Urothelium cell line (cell line): Measurements from ENCODE around the gene LCP1.

Source experiments
- DNase-seq: peaks from one replicate; pipeline ENCODE4 v3.0.0; 2011; ENCODE audit warnings: low spot score, mixed read lengths
- FAIRE-seq: peaks from 2 replicates; lab custom pipeline; 2011; peaks lifted over from hg19 to GRCh38; lab: Jason Lieb, UNC

Gene LCP1

DNA sequence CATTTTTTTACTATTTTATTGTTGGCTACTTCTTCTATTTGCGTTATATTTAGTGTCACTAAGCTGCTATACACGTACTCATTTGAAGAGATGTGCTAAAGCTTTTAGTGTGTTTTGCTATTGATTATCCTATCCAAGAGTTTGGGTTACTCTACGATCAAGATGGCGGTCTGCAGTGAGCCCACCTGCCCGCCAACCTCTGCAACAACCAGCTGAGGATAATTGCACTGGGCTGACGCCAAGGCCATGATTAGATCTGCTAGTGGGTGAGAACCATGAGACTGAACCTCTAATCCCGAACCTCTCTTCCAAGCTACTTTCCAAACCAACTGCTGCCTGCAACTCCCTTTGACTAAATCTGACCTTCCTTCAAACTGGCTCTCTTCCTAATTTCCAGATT, 78.9 kb downstream of the LCP1 start:
- DNase-seq, result no peak
- no peak for FAIRE-seq

DNA sequence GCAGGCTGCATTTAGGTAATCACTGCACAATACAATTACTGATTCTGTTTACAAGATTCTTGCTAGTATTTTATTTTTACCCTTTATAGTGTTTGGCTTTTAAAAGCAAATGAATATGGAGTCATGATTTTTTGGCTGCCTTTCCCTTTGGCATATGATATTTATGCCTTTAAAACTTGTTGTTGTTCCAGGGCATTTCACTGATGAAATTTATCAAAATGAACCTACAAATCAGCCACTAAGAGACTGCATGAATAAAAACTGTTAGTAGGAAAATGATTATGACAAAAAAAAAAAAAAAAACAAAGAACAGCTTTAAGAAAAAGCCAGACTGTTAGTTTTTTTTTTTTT, 79.7 kb downstream of the LCP1 start:
- no peak for FAIRE-seq
- DNase-seq, result no peak

DNA sequence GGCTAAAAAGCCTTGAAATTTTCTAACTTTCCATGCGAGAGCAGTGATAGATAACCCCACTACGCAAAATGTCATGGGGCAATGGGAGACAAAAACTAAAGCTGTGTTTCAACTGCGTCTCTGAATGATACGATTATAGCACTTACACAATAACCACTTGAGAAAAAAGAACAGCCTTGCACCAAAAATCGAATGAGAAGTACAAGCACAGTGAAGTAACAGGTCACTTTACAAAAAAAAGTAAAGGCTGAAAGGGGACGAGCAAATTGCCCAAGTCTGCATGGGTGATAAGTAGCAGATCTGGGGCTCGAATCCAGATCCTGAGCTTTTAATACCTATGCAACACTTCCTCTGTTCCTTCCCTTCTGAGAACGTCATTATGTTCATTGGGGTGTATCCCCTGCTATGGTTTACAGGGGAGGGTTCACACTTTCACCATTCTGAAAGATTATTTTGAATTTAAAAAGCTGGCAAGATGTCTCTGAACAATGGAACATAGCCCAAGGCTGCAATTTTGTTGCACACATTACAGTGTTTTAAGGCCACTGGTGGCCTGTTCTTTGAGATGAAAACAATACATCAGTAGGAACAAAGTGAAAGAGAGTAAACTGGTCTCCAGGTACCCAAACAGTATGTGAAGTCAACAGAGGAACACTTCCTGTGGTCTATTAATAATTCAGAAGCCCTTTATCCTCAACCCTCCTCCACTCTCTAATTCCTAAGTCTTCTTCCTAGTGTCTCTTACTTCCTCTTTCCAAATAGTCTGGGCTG, 80.3 kb downstream of the LCP1 start:
- FAIRE-seq (no peak), DNase-seq (no peak)

DNA sequence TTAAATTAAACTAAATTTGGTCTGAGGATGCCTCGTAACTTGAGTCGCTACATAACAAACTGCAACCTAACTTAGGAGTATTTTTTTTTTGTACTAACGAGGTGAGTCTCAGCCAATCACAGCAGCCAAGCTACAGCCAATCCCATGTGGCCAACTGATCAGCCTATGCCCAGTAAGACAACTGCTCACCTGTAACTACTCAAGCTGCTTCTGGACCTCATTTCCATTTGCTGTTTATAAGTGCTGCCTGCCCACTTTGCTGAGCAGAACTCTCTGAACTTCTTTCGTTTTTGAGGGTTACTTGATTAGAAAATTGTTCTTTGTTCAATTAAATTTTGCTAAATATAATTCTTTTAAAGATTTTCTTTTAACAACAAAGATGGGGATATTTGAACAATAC, 81.0 kb downstream of the LCP1 start:
- FAIRE-seq (no peak), DNase-seq (no peak)

DNA sequence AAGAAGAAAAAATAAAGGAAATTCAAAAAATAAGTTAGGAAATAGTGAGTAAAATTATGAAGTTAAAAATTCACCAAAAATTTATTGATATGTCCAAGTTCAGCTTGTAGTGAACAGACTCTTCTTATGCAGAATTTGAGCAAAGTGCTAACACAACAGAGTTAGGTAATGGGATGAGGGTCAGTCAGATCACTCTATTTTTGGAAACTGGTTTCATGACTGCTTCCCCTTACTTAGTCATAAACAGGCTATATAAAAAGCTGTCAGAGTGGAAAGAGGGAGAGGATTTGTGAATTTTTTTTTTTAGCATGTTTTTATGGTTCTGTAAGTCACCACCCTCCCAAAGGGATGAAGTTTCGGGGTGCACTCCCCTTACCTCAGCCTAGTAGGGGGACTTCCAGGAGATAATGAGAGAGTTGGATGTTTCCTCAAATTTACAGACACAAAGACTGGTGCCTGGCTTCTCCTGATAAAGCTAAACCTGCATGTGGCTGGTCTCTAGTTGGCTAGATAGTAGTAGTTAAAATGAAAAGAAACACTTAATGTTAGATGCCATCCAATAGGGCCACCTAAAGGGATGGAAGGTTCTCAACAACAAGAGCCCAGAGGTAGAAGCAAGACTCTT, 81.7 kb downstream of the LCP1 start:
- DNase-seq (no peak), FAIRE-seq (no peak)

DNA sequence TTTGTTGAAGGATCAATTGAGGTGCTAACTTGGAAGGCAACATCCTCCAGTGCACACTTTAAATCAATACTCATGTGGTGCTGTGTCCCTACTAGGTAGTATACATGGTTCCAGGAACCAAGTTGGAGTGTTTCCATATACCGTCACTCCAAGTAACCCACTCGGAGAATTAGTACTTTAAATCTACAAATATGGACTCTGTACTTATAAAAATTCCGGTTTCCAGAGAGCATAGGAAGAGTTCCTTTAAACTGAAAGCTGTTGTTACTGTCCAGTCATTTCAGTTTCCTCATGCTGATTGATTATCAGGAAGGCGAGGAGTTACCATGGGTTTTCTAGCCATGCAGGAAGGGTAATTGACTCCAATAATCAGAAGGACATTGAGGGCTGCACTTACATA, 84.3 kb downstream of the LCP1 start:
- DNase-seq (no peak), FAIRE-seq (no peak)

DNA sequence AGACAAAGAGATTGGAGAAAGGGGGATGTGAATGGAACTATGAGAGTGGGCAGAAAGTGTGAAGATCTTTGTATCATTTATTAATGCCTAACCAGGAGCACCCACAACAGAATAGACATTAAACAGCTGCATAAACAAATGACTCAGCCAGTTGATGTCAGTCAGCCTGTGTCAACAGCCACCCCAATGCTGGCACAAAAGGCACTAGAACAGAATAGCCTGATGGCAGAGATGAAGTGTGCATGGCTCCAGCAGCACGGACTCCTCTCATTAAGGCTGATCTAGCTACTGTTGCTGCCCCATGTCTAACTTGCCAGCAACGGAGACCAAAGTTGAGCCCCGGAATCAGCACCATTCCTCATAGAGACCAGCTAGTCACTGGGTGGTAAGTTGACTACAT, 85.0 kb downstream of the LCP1 start:
- FAIRE-seq, result no peak
- no peak for DNase-seq

DNA sequence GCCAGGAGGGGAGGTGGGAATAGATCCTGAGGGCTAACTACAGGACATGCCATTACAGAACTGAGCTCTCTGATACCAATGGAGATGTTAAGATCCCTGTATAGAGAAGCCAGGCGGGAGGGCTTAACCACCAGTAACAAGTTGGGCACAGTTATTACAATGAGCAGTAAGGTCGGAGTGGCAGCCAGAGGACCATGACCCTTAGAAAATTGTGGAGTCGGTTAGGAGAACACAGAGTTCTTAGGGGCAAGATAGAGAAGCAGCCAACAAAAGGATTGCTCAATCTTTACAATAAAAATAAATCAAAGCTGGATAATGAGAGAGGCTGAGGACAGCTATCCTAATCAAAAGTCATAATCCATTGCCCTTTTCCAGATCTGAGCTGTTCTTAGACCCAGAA, 87.5 kb downstream of the LCP1 start:
- no peak for FAIRE-seq
- DNase-seq, result no peak

DNA sequence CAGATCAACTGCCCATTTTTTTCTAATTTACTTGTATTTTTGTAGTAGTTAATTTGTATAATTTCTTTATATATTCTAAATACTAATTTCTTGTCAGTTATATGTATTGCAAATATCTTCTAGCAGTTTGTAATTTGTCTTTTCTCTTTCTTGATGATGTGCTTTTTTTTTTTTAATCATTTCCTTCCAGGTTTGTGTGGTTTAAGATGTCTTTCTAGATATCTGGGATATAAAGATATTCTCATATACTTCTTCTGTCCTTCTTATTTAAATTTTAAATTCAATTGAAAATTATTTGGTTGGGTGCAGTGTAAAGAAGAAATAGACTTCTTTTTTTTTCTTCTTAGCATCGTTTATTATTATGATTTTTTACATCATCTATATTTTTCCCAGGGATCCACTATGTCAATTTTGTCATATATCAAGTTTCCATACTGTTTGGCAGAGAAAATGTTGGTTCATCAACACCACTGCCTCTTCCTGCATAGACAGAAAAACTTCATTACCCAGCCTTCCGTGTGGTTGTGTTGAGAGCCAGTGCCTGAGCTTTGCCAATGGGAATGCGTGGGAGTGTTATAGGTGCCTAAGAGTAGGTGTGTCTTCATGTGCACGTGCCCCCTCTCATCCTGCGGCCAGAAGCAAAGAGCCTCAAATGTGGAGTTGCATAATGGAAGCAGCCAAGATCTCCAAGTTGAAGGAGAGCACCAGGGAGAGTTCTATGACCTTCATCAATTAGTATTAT, 93.0 kb downstream of the LCP1 start:
- FAIRE-seq (no peak), DNase-seq (no peak)

DNA sequence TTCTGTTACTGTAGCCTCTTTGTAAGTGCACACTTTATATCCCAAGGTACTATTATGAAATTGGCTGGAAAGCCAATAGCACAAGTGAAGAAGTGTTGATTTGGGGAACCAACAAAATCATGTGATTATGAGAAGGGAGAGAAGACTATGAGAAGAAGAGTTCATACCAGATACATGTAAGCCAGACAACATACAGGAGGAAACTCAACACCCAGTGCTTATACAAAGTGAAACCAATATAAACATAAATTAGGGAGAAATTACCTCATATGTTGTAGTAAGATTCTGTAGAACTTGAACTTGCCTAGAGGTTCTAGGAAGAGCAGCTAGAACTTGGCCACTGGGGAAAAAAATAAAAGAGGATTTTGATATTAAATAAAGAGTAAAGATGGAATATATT, 94.5 kb downstream of the LCP1 start:
- DNase-seq (no peak), FAIRE-seq (no peak)

DNA sequence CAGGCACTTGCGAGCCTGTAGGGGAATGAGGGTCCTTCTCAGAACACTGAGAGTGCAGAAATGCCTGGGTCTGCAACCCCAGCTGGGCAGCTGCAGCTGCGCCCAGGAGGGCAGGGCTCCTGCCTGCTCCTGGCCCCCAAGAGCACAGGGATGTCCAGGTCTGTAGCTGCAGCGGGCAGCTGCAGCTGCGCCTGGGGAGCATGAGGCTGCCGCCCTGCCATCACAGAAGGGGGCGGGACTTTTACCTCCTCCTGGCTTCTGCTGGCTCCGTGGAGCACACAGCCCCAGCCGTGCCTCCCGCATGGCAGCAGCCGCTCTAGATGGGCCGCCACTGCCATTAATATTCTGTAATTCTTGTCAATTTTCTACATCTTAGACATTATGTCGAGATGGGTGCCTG, 95.0 kb downstream of the LCP1 start:
- DNase-seq, result no peak
- FAIRE-seq, result no peak

DNA sequence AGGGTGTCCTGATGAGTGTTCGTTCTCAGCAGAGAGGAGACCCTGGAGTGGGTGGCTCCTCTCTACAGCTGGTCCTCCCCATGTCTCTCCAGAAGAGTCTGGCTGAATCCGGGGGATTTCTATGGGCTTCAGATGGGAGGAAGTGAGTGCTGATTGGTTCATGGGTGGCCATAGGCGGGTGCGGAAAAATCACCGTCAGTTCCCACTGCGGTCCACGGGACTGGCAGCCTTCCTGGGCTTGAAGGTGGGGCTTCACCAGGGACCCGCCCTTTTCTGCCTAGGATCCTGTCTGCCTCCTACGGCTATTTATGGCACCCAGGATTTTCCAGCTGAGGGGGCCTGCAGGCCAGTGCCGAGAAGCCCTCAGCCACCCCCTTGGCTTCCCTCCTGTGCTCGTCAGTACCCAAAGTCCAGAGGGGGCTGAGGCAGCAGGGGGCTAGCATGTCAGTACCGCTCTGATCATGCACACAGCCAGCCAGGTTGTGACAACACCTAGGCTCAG, 95.5 kb downstream of the LCP1 start:
- DNase-seq (no peak), FAIRE-seq (no peak)

DNA sequence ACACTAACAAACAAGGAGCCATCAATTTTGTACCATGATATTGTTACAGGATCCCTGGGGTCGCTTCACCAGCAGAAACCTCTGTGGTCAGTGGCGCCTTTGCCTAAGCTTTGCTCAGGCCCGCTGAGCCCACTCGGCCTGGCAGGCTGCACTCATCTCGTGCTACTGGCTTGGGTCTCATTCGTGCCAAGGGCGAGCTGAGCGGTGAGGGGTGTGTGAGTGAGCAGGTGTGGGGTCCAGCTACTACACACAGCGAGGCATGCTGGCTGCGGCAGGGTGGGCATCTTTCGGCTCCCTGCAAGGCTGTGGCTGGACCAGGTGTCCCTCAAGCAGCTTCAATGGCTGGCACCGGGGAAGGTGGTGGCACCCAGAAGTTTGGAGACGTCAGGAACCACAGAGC, 96.2 kb downstream of the LCP1 start:
- no peak for FAIRE-seq

DNA sequence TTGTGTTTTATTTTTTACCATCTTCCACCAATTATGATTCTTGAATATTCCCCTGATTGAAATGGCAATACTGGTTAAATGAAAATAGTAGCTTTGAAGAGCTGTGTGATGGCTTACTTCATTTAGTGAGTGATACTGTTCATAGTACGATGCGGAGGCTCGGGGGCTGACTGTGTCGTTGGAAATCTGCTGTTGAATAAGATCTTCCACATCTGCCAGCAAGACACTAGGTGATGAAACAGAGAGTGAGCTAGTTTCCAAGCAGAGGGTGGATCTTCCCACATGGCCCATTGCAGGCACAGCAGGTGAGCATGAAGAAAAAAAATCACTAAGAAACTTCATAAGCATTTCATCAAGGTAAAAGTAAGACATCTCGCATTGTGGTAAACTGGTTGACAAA, 99.7 kb downstream of the LCP1 start:
- FAIRE-seq, result no peak
- no peak for DNase-seq

More for the DNA sequence above, 96.2 kb downstream of the LCP1 start:
- no peak for DNase-seq

DNA sequence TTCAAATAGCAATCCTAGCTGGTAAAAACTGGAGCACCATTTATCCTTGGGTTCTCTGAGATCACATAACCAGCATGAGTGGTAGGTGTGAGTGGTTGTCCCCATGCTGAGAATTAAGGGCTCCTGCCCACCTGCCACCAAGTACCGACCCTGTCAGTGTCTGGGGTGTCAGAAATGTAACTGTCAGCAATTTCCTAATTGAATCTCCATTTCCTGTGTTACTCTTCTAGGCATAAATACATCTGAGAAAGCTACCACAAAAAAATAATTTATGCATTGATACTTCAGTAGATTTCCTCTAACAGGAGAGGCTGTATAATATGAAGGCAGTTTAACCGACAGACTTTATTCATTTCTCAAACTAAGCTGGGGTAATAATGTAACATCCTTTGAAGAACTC, 102.2 kb downstream of the LCP1 start:
- no peak for FAIRE-seq
- no peak for DNase-seq

DNA sequence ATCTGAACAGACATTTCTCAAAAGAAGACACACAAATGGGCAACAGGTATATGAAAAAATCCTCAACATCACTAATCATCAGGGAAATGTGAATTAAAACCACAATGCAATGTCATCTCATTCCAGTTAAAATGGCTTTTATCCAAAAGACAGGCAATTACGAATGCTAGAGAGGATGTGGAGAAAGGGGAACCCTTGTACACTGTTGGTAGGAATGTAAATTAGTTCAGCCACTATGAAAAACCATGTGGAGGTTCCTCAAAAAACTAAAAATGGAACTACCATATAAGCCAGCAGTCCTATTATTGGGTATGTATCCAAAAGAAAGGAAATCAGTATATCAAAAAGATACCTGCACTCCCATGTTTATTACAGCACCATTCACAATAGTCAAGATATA, 104.7 kb downstream of the LCP1 start:
- no peak for DNase-seq
- FAIRE-seq, result no peak

DNA sequence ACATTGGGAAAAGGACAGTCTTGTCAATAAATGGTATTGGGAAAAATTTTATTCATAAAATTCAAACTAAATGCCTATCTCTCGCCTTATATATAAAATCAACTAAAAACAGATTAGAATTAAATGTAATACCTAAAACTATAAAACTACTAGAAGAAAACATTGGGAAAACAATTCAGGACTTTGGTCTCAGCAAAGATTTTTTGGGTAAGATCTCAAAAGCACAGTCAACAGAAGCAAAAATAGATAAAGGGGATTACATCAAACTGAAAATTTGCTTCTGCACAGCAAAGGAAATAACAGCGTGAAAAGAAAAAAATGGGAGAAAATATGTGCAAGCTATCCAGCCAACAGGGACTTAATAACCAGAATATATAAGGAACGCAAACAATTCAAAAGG, 105.2 kb downstream of the LCP1 start:
- FAIRE-seq (no peak), DNase-seq (no peak)
